HepG2 (cell line): ENCODE measurements around the gene HDHD3. TPM values are rescaled to one million over a fixed set of nuclear protein-coding genes. Genes with fewer than 3 reads are reported as not detected.

Experiments
- FOXP1 ChIP-seq, 2 experiments: fragments of 450-650 bp in 1 of 2; IDR thresholded peaks; 2 replicates each; pipeline ENCODE4 v1.6.1; 2017 to 2018; ENCODE audit warnings: antibody characterized with exemption in 1 of 2
- HNRNPUL1 ChIP-seq: fragments of 200-400 bp; formaldehyde crosslinking; IDR thresholded peaks from 2 replicates; pipeline ENCODE4 v1.6.1; 2017; ENCODE audit warnings: low read depth, mild to moderate bottlenecking, low read length, moderate library complexity
- KLF15 ChIP-seq: sonication (generic); formaldehyde crosslinking; IDR thresholded peaks from 2 replicates; pipeline ENCODE4 v1.8.1; 2023; ENCODE audit warnings: borderline replicate concordance, mild to moderate bottlenecking, inconsistent platforms, missing genetic modification reagents, mixed read lengths
- KLF9 ChIP-seq: IDR thresholded peaks from 2 replicates; pipeline ENCODE4 v1.6.1; 2016; ENCODE audit warnings: low read depth
- MAFK ChIP-seq, 2 experiments: IDR thresholded peaks in 1 of 2; conservative IDR thresholded peaks in 1 of 2; 2 replicates each; pipeline ENCODE4 v1.6.1; 2011; ENCODE audit warnings: improper control_type of control experiment in 2 of 2, low read length in 2 of 2
- MEIS1 ChIP-seq: sonication (generic); formaldehyde crosslinking; IDR thresholded peaks from 2 replicates; pipeline ENCODE4 v1.9.0; 2021; ENCODE audit warnings: mild to moderate bottlenecking, missing genetic modification reagents, moderate library complexity, borderline replicate concordance
- MYNN ChIP-seq: sonication (generic); formaldehyde crosslinking; IDR thresholded peaks from 2 replicates; pipeline ENCODE4 v1.4.0; 2020; ENCODE audit warnings: mild to moderate bottlenecking, low read depth, missing genetic modification reagents
- NR1H2 ChIP-seq: sonication (generic); formaldehyde crosslinking; IDR thresholded peaks from 2 replicates; pipeline ENCODE4 v1.8.1; 2022; ENCODE audit warnings: low read depth, missing genetic modification reagents, borderline replicate concordance
- RARA ChIP-seq: IDR thresholded peaks from 2 replicates; pipeline ENCODE4 v1.6.1; 2016; ENCODE audit warnings: missing genetic modification reagents, missing compliant biosample characterization
- RELA ChIP-seq: sonication (generic); formaldehyde crosslinking; IDR thresholded peaks from 2 replicates; pipeline ENCODE4 v1.4.0; 2020; ENCODE audit warnings: missing genetic modification reagents
- RFX3 ChIP-seq: IDR thresholded peaks from 2 replicates; pipeline ENCODE4 v1.6.1; 2016; ENCODE audit warnings: missing biosample characterization, missing genetic modification reagents
- SCMH1 ChIP-seq: sonication (generic); formaldehyde crosslinking; IDR thresholded peaks from 2 replicates; pipeline ENCODE4 v1.9.0; 2021; ENCODE audit warnings: missing genetic modification reagents, mild to moderate bottlenecking, borderline replicate concordance
- SMAD9 ChIP-seq: sonication (generic); formaldehyde crosslinking; IDR thresholded peaks from 2 replicates; pipeline ENCODE4 v1.5.1; 2020; ENCODE audit warnings: mild to moderate bottlenecking, missing genetic modification reagents
- SSRP1 ChIP-seq: IDR thresholded peaks from 2 replicates; pipeline ENCODE4 v1.6.1; 2016; ENCODE audit warnings: control low read depth
- ZNF20 ChIP-seq: sonication (generic); formaldehyde crosslinking; IDR thresholded peaks from 2 replicates; pipeline ENCODE4 v1.4.0; 2020; ENCODE audit warnings: mild to moderate bottlenecking, moderate library complexity, missing genetic modification reagents
- ZNF451 ChIP-seq: sonication (generic); formaldehyde crosslinking; IDR thresholded peaks from 2 replicates; pipeline ENCODE4 v1.5.0; 2020; ENCODE audit warnings: mild to moderate bottlenecking, missing genetic modification reagents
- ZNF550 ChIP-seq: sonication (generic); formaldehyde crosslinking; IDR thresholded peaks from 2 replicates; pipeline ENCODE4 v1.4.0; 2020; ENCODE audit warnings: mild to moderate bottlenecking, missing genetic modification reagents, borderline replicate concordance
- ZNF556 ChIP-seq: sonication (generic); formaldehyde crosslinking; IDR thresholded peaks from 2 replicates; pipeline ENCODE4 v1.4.0; 2020; ENCODE audit warnings: mild to moderate bottlenecking, missing genetic modification reagents, borderline replicate concordance
- ZNF644 ChIP-seq: IDR thresholded peaks from 2 replicates; pipeline ENCODE4 v1.6.1; 2016; ENCODE audit warnings: low read depth
- ZSCAN12 ChIP-seq: sonication (generic); formaldehyde crosslinking; IDR thresholded peaks from 2 replicates; pipeline ENCODE4 v1.9.0; 2021; ENCODE audit warnings: mild to moderate bottlenecking, missing genetic modification reagents
- polyA plus RNA-seq, 8 experiments: library from polyadenylated mRNA; depleted of rRNA in 3 of 8; stranded (reverse) in 7 of 8; unstranded in 1 of 8; fragments of >200 nt; fragmentation: Illumina TruSeq in 4 of 8; extraction: Trizol in 4 of 8; gene quantifications; 2 replicates each; pipeline versions ENCODE4 v1.2.1 to v1.2.3, GENCODE V29; 2011 to 2016; ENCODE audit warnings: low read depth in 4 of 8, missing spikeins in 1 of 8, mixed read lengths in 1 of 8; ENCODE audit not compliant: insufficient read depth in 1 of 8
- total RNA-seq, 5 experiments: library from RNA; depleted of rRNA; stranded (reverse); fragments of >200 nt; fragmentation: Illumina TruSeq; extraction: Trizol; gene quantifications; 2 replicates each; pipeline ENCODE4 v1.2.3, GENCODE V29; 2016; ENCODE audit warnings: low read depth in 1 of 5
- TF ChIP-seq, protein P1 (sequence below): sonication (generic); formaldehyde crosslinking; IDR thresholded peaks from 2 replicates; pipeline ENCODE4 v1.4.0; 2020; ENCODE audit warnings: missing genetic modification reagents, borderline replicate concordance
- TF ChIP-seq, protein P2 (sequence below): sonication (generic); formaldehyde crosslinking; IDR thresholded peaks from 2 replicates; pipeline ENCODE4 v1.5.1; 2020; ENCODE audit warnings: mild to moderate bottlenecking, missing genetic modification reagents, borderline replicate concordance
- TF ChIP-seq, protein P3 (sequence below): sonication (generic); formaldehyde crosslinking; IDR thresholded peaks from 2 replicates; pipeline ENCODE4 v1.8.0; 2022; ENCODE audit warnings: mild to moderate bottlenecking, missing genetic modification reagents, borderline replicate concordance

Gene HDHD3
- total and polyA plus RNA-seq, 2 of the 13 experiments (the other 11 are each of a cell fraction or from before 2014, with no cell fraction given), result 23.1 to 38.5 TPM

DNA sequence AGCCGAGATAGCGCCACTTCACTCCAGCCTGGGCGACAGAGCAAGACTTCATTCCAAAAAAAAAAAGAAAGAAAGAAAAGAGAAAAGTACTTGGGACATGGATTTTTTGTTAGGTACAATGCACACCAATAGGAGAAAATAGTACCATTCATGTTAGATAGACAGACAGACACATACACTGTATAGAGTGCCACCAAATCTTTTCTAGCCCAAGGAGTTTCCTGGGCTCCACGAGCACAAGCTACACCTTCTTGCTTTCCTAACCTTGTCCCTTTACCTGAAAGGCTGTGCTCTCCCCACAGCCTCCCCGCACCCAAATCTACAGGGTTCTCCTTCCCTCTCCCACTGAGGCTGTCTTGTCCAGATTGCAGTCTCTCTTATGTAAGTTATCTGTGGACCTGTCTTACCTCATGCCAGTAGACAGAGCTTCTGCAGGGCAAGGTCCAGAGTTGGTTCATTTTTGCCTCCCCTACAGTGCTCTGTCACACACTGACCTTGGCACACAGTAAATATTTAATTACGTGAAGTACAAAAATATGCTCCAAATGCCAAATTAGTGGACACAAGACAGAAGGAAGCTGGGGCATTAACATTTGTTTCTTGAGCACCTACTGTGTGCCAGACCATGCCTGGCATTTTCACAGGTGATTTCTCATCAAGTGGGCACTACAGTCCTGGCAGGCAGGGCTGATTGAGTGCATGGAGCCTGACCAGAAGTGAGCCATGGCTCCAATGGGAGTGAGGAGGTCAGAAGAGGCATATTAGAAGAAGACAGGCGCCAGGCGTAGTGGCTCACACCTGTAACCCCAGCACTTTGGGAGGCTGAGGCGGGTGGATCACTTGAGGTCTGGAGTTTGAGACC, 18.4 kb upstream of the HDHD3 start (continued):
- TF ChIP-seq ZNF644 (CRISPR knock-in tag) (peak; percentile 61; the same call in 1 of the 2 replicates), ZNF20 (no peak), ZSCAN12 (CRISPR knock-in tag) (no peak), MEIS1 (CRISPR knock-in tag) (peak; percentile 76; the same call in 1 of the 2 replicates), RELA (CRISPR knock-in tag) (no peak), KLF15 (no peak), MYNN (CRISPR knock-in tag) (no peak), MAFK (conservative IDR thresholded peaks at IDR 0.05 in 1 of 2, IDR thresholded peaks at IDR 0.05 in 1 of 2; ENCODE audit: low read length in 2 of 2) (no peak), ZNF550 (CRISPR knock-in tag) (no peak), FOXP1 (IDR thresholded peaks at IDR 0.05) (no peak), FOXP1 (CRISPR knock-in tag; IDR thresholded peaks at IDR 0.05) (peak; percentile 75), RFX3 (CRISPR knock-in tag) (no peak), SSRP1 (CRISPR knock-in tag) (0 out of 2 replicates have a peak, but pooled peaks have one; percentile 53), SMAD9 (CRISPR knock-in tag) (no peak), ZNF556 (CRISPR knock-in tag) (peak; percentile 51; the same call in 1 of the 2 replicates), SCMH1 (no peak), NR1H2 (CRISPR knock-in tag) (no peak), RARA (CRISPR knock-in tag) (peak; percentile 95), ZNF451 (CRISPR knock-in tag) (no peak), KLF9 (CRISPR knock-in tag) (no peak), HNRNPUL1 (no peak)
- TF ChIP-seq, protein P1, sequence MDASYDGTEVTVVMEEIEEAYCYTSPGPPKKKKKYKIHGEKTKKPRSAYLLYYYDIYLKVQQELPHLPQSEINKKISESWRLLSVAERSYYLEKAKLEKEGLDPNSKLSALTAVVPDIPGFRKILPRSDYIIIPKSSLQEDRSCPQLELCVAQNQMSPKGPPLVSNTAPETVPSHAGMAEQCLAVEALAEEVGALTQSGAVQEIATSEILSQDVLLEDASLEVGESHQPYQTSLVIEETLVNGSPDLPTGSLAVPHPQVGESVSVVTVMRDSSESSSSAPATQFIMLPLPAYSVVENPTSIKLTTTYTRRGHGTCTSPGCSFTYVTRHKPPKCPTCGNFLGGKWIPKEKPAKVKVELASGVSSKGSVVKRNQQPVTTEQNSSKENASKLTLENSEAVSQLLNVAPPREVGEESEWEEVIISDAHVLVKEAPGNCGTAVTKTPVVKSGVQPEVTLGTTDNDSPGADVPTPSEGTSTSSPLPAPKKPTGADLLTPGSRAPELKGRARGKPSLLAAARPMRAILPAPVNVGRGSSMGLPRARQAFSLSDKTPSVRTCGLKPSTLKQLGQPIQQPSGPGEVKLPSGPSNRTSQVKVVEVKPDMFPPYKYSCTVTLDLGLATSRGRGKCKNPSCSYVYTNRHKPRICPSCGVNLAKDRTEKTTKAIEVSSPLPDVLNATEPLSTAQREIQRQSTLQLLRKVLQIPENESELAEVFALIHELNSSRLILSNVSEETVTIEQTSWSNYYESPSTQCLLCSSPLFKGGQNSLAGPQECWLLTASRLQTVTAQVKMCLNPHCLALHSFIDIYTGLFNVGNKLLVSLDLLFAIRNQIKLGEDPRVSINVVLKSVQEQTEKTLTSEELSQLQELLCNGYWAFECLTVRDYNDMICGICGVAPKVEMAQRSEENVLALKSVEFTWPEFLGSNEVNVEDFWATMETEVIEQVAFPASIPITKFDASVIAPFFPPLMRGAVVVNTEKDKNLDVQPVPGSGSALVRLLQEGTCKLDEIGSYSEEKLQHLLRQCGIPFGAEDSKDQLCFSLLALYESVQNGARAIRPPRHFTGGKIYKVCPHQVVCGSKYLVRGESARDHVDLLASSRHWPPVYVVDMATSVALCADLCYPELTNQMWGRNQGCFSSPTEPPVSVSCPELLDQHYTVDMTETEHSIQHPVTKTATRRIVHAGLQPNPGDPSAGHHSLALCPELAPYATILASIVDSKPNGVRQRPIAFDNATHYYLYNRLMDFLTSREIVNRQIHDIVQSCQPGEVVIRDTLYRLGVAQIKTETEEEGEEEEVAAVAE (CRISPR knock-in tag), result peak; percentile 20; the same call in 1 of the 2 replicates
- TF ChIP-seq, protein P2, sequence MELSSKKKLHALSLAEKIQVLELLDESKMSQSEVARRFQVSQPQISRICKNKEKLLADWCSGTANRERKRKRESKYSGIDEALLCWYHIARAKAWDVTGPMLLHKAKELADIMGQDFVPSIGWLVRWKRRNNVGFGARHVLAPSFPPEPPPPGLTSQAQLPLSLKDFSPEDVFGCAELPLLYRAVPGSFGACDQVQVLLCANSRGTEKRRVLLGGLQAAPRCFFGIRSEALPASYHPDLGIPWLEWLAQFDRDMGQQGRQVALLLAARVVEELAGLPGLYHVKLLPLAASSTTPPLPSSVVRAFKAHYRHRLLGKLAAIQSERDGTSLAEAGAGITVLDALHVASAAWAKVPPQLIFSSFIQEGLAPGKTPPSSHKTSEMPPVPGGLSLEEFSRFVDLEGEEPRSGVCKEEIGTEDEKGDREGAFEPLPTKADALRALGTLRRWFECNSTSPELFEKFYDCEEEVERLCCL, result no peak
- TF ChIP-seq, protein P3, sequence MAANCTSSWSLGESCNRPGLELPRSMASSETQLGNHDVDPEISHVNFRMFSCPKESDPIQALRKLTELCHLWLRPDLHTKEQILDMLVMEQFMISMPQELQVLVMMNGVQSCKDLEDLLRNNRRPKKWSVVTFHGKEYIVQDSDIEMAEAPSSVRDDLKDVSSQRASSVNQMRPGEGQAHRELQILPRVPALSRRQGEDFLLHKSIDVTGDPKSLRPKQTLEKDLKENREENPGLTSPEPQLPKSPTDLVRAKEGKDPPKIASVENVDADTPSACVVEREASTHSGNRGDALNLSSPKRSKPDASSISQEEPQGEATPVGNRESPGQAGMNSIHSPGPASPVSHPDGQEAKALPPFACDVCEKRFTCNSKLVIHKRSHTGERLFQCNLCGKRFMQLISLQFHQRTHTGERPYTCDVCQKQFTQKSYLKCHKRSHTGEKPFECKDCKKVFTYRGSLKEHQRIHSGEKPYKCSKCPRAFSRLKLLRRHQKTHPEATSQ (CRISPR knock-in tag), result no peak
